Activated CD4-positive, alpha-beta T cell treated with anti-CD3 and anti-CD28 coated beads, Interleukin-2, amount 10 ng/mL, durations not matched to agents 7 days and 5 days (primary cell): Measurements from ENCODE around the gene BUD23. TPM values are rescaled to one million over a fixed set of nuclear protein-coding genes. Genes with fewer than 3 reads are reported as not detected.

ENCODE experiments used
- CTCF ChIA-PET: fragments of 350-600 bp; sonication (Branson Sonifier 250); formaldehyde crosslinking; loops from one replicate; lab custom pipeline; 2021; ENCODE audit warnings: antibody characterized with exemption; lab: Charles Lee
- POLR2A ChIA-PET: fragments of 350-600 bp; sonication (Branson Sonifier 250); formaldehyde crosslinking; loops from one replicate; lab custom pipeline; 2021; ENCODE audit warnings: antibody characterized with exemption; lab: Charles Lee
- DNase-seq: peaks from one replicate; pipeline ENCODE4 v3.0.0-alpha.2; 2020
- H3K27ac Mint-ChIP-seq: one replicate; pipeline ENCODE4 v1.8.0; 2021; ENCODE audit warnings: mild to moderate bottlenecking, moderate library complexity, mixed read lengths
- H3K27me3 Mint-ChIP-seq: one replicate; pipeline ENCODE4 v1.8.0; 2021; ENCODE audit warnings: mixed read lengths
- H3K36me3 Mint-ChIP-seq: one replicate; pipeline ENCODE4 v1.8.0; 2021; ENCODE audit warnings: low read depth, mixed read lengths
- H3K4me1 Mint-ChIP-seq: one replicate; pipeline ENCODE4 v1.8.0; 2021; ENCODE audit warnings: mixed read lengths
- H3K4me3 Mint-ChIP-seq: one replicate; pipeline ENCODE4 v1.8.0; 2021; ENCODE audit warnings: mild to moderate bottlenecking, moderate library complexity, mixed read lengths
- H3K9me3 Mint-ChIP-seq: one replicate; pipeline ENCODE4 v1.8.0; 2021; ENCODE audit warnings: mixed read lengths
- total RNA-seq, 2 experiments: library from RNA; stranded (reverse); gene quantifications; one replicate each; pipeline ENCODE4 v1.2.3, GENCODE V29; 2021

Gene BUD23, protein sequence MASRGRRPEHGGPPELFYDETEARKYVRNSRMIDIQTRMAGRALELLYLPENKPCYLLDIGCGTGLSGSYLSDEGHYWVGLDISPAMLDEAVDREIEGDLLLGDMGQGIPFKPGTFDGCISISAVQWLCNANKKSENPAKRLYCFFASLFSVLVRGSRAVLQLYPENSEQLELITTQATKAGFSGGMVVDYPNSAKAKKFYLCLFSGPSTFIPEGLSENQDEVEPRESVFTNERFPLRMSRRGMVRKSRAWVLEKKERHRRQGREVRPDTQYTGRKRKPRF
- total RNA-seq: 10 to 100 TPM; 43.9 to 51.4 TPM

DNA sequence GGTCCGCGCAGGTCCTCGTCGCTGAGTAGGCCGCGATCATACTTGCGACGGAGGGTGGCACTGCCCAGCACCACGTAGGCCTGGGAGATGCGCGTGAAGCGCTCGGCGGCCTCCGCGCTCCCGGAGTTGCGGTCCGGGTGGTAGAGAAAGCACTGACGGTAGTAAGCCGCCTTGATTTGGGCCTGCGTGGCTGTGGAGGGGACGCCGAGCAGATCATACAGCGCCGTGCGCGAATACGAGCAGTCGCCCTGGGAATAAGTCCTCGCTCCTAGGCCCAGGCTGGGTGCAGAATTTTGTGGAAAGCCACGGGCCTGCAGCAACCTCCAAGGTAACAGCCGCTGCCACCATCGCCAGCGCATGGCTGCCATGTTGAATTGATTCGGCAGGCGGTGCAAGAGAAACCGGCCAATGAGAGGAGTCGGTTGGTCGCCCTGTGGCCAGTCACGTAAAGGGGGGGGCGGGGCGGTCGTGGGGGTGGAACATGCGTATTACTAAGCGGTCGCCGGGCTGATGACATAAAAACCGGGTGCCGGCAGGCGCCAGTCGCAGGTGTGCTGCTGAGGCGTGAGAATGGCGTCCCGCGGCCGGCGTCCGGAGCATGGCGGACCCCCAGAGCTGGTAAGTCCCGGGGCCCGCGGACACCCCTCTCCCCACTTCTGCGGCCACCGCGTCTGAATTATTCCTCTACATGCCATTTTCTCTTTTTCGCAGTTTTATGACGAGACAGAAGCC, at the start of gene BUD23, which contains the start of gene DNAJC30:
BUD23 (plus strand) TSS at position 542 of the 732 bp plus-strand sequence; CDS start at position 571, 29 bp downstream.
DNAJC30 (minus strand) TSS at position 398 of the 732 bp plus-strand sequence; CDS start at position 368, 30 bp downstream.
- CTCF ChIA-PET: no interaction called here
- Mint-ChIP-seq H3K4me3 (peak within 1 kb of the TSS; percentile 96), H3K9me3 (no peaks in the 10 kb centered on the region), H3K4me1 (peaks cover 40% of the 10 kb centered on the region), H3K27ac (peak within 1 kb of the TSS; percentile 99), H3K27me3 (no peaks in the 10 kb centered on the region), H3K36me3 (peaks cover 20% of the 10 kb centered on the region)
- POLR2A ChIA-PET: no interaction called here
- peak; percentile 97 for DNase-seq

DNA sequence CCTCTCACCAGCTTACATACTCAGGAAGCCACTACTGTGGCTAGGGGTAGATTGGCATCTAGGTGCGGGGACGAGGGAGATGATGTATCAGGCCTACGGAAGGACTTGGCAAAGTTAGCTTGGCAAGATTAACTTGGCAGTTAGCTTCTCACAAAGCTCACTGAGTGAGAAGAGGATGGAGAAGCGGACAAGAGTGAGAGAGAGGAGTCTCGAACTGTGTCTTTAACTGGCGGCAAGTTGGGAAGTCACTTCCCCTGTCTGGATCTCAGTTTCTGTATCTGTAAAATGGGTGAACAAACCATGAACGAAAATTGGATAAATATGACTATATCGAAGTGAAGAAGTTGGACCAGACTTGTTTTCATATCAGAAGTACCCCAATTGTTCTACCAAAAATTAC, 49.6 kb upstream of the BUD23 start:
- ChIA-PET CTCF (interaction anchor here (0.5 to 1.5 kb wide), 2 partner anchors 34 to 79 kb away, joined by 3 to 4 read pairs; no protein-coding TSS in a partner anchor), POLR2A (no interaction called here)

GRCh38 chr7:73635428-73636200, 47.8 kb upstream of the BUD23 start:
- Mint-ChIP-seq H3K4me1 (no peaks in the 10 kb centered on the region), H3K27ac (no peak overlapping the region), H3K9me3 (no peaks in the 10 kb centered on the region), H3K27me3 (peaks cover 25% of the 10 kb centered on the region), H3K36me3 (no peaks in the 10 kb centered on the region), H3K4me3 (no peak overlapping the region)
- CTCF ChIA-PET: interaction anchor here (0.6 to 1.5 kb wide), 2 partner anchors 10 to 42 kb away, joined by 3 read pairs; no protein-coding TSS in a partner anchor
- no peak for DNase-seq
- POLR2A ChIA-PET: no interaction called here

More for the DNA sequence above, 49.6 kb upstream of the BUD23 start:
- H3K27me3 Mint-ChIP-seq: peaks cover 23% of the 10 kb centered on the region
- no peaks in the 10 kb centered on the region for H3K9me3 Mint-ChIP-seq
- H3K27ac Mint-ChIP-seq: no peak overlapping the region
- H3K4me3 Mint-ChIP-seq: no peak overlapping the region
- no peak for DNase-seq
- no peaks in the 10 kb centered on the region for H3K4me1 Mint-ChIP-seq
- no peaks in the 10 kb centered on the region for H3K36me3 Mint-ChIP-seq

- Mint-ChIP-seq H3K27me3 (peaks cover 15% of the 10 kb centered on the region), H3K9me3 (no peaks in the 10 kb centered on the region), H3K36me3 (no peaks in the 10 kb centered on the region), H3K27ac (no peak overlapping the region), H3K4me1 (no peaks in the 10 kb centered on the region), H3K4me3 (no peak overlapping the region)
- ChIA-PET POLR2A (no interaction called here), CTCF (interaction anchor here (0.8 kb wide), 1 partner anchor 99 kb away, joined by 3 read pairs; no protein-coding TSS in a partner anchor)
- DNase-seq: no peak
Observed at GRCh38 chr7:73638911-73639310, 44.5 kb upstream of the BUD23 start.

- H3K27me3 Mint-ChIP-seq: peaks cover 29% of the 10 kb centered on the region
- H3K4me1 Mint-ChIP-seq: no peaks in the 10 kb centered on the region
- DNase-seq: no peak
- ChIA-PET CTCF (no interaction called here), POLR2A (no interaction called here)
- H3K9me3 Mint-ChIP-seq: no peaks in the 10 kb centered on the region
- H3K36me3 Mint-ChIP-seq: no peaks in the 10 kb centered on the region
- no peak overlapping the region for H3K27ac Mint-ChIP-seq
- no peak overlapping the region for H3K4me3 Mint-ChIP-seq
Observed at GRCh38 chr7:73642834-73643233, 40.6 kb upstream of the BUD23 start.

GRCh38 chr7:73644688-73645286, 38.6 kb upstream of the BUD23 start:
- Mint-ChIP-seq H3K4me3 (no peak overlapping the region), H3K36me3 (no peaks in the 10 kb centered on the region), H3K27ac (no peak overlapping the region), H3K9me3 (no peaks in the 10 kb centered on the region), H3K27me3 (peaks cover 40% of the 10 kb centered on the region), H3K4me1 (peaks cover 8% of the 10 kb centered on the region)
- ChIA-PET CTCF (no interaction called here), POLR2A (no interaction called here)
- no peak for DNase-seq

DNA sequence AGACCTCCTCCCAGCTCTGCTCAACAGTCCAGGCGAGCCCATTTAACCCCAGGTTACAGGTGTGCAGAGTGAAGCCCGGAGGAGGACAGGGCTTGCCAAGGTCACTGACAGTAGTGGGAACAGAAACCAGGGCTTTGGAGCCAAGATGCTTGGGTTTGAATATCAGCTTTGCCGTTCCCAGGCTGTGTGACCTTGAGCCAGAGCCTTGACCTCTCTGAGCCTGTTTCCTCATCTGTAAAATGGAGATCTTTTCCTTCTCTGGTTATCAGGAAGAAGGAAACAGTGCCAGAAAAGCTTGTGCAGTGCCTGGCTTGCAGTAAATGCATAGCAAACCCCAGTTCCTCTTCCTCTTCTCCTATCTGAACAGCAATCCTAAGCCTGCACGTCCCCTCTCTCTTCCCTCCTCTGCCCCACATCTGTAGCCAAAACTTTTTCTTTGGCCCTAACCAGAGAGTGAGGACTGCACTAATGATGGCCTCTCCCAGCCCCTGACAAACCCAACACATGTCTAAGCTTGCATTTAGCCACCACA, 37.7 kb upstream of the BUD23 start:
- ChIA-PET POLR2A (no interaction called here), CTCF (interaction anchor here (0.6 to 1.2 kb wide), 4 partner anchors 9 to 382 kb away, joined by 3 read pairs; no protein-coding TSS in a partner anchor)
- no peak overlapping the region for H3K4me3 Mint-ChIP-seq
- no peak overlapping the region for H3K27ac Mint-ChIP-seq
- H3K36me3 Mint-ChIP-seq: no peaks in the 10 kb centered on the region
- H3K9me3 Mint-ChIP-seq: no peaks in the 10 kb centered on the region
- H3K27me3 Mint-ChIP-seq: peaks cover 46% of the 10 kb centered on the region
- H3K4me1 Mint-ChIP-seq: peaks cover 8% of the 10 kb centered on the region
- DNase-seq: no peak

GRCh38 chr7:73646785-73647724, 36.3 kb upstream of the BUD23 start:
- POLR2A ChIA-PET: no interaction called here
- no peak for DNase-seq
- Mint-ChIP-seq H3K27me3 (peaks cover 51% of the 10 kb centered on the region), H3K4me1 (peaks cover 8% of the 10 kb centered on the region), H3K9me3 (no peaks in the 10 kb centered on the region), H3K36me3 (no peaks in the 10 kb centered on the region), H3K27ac (no peak overlapping the region), H3K4me3 (no peak overlapping the region)
- CTCF ChIA-PET: interaction anchor here (1.1 kb wide), 1 partner anchor 88 kb away, joined by 3 read pairs; no protein-coding TSS in a partner anchor

DNA sequence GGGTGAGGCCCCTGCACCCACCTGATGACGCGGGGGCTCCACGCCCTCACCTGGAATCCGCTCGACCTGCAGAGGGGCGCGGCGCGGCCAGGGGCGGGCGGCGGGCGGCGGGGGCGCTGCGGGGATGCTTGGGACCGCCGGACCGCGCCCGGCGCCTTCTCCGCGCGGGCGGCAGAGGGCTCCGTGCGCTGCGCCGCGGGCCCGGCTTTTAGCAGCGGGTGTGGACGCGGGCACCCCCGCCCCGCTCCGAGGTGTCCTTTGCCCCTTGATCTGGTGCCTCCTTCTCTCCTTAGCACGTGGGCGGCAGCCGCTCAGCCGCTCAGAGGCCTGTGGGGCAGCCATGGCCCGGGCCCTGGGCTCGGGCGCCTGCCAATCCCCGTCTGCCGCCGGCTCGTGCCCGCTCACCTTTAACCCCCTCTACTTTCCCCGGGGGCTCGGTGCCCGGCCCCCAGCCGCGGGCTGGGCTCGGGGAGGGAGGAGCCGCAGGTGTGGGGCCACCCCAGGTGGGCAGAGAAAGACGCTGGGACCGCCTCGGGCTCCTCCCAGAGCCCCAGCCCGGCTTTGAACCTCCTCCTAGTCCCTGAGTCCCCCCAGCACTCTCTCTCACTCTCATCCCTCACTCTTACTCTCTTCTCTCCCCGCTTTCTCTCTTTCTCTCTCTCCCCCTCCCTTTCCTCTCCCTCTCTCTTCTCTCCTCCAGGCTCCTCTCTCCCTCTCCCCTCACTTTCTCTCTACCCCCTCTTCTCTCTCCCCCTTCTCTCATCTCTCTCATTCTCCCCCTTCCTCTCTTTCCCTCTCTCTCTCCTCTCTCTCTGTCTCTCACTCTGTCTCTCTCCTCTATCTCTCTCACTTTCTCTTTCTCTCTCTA, 35.4 kb upstream of the BUD23 start:
- H3K4me1 Mint-ChIP-seq: peaks cover 8% of the 10 kb centered on the region
- no peaks in the 10 kb centered on the region for H3K9me3 Mint-ChIP-seq
- no peaks in the 10 kb centered on the region for H3K36me3 Mint-ChIP-seq
- no peak for DNase-seq
- peaks cover 56% of the 10 kb centered on the region for H3K27me3 Mint-ChIP-seq
- H3K27ac Mint-ChIP-seq: peak overlapping the region; percentile 25
- ChIA-PET CTCF (no interaction called here), POLR2A (no interaction called here)
- no peak overlapping the region for H3K4me3 Mint-ChIP-seq

GRCh38 chr7:73648593-73649332, 34.6 kb upstream of the BUD23 start:
- Mint-ChIP-seq H3K27me3 (peaks cover 59% of the 10 kb centered on the region), H3K36me3 (no peaks in the 10 kb centered on the region), H3K4me3 (no peak overlapping the region), H3K27ac (peak overlapping the region; percentile 25), H3K4me1 (peaks cover 8% of the 10 kb centered on the region), H3K9me3 (no peaks in the 10 kb centered on the region)
- ChIA-PET POLR2A (no interaction called here), CTCF (interaction anchor here (0.6 kb wide), 1 partner anchor 54 kb away, joined by 3 read pairs; no protein-coding TSS in a partner anchor)
- no peak for DNase-seq
